Stimulated activated memory B cell treated with anti-CD40 and anti-IgM and Interleukin-4, amounts not matched to agents 10 μg/mL and 1 μg/mL and 100 μg/mL, for 72 hours (primary cell): ENCODE data around the gene CEP72.

Experiments
- ATAC-seq: fragments of 150-1000 bp; cut with Tn5 transposase; 2 replicates; pipeline ENCODE4 v1.10.0; 2021
- H3K27ac Mint-ChIP-seq: one replicate; pipeline ENCODE4 v1.8.0; 2022; ENCODE audit warnings: mild to moderate bottlenecking, mixed read lengths
- H3K27me3 Mint-ChIP-seq: one replicate; pipeline ENCODE4 v1.8.0; 2022; ENCODE audit warnings: mixed read lengths
- H3K36me3 Mint-ChIP-seq: one replicate; pipeline ENCODE4 v1.8.0; 2022; ENCODE audit warnings: mixed read lengths
- H3K4me1 Mint-ChIP-seq: one replicate; pipeline ENCODE4 v1.8.0; 2022; ENCODE audit warnings: mixed read lengths
- H3K4me3 Mint-ChIP-seq: one replicate; pipeline ENCODE4 v1.8.0; 2022; ENCODE audit warnings: mild to moderate bottlenecking, moderate library complexity, mixed read lengths
- H3K9me3 Mint-ChIP-seq: one replicate; pipeline ENCODE4 v1.8.0; 2022; ENCODE audit warnings: mixed read lengths

The CEP72 gene

GRCh38 chr5:658103-658502, 46.0 kb downstream of the CEP72 start:
- Mint-ChIP-seq H3K27ac (no peak overlapping the region), H3K36me3 (peaks cover 83% of the 10 kb centered on the region), H3K27me3 (no peaks in the 10 kb centered on the region), H3K9me3 (no peaks in the 10 kb centered on the region), H3K4me3 (no peak overlapping the region), H3K4me1 (no peaks in the 10 kb centered on the region)
- ATAC-seq = no peak

GRCh38 chr5:659496-660263, 47.5 kb downstream of the CEP72 start:
- no peak overlapping the region for H3K4me3 Mint-ChIP-seq
- H3K27ac Mint-ChIP-seq = no peak overlapping the region
- H3K9me3 Mint-ChIP-seq = no peaks in the 10 kb centered on the region
- peaks cover 85% of the 10 kb centered on the region for H3K36me3 Mint-ChIP-seq
- ATAC-seq = no peak
- H3K4me1 Mint-ChIP-seq = no peaks in the 10 kb centered on the region
- no peaks in the 10 kb centered on the region for H3K27me3 Mint-ChIP-seq

GRCh38 chr5:660491-661030, 48.4 kb downstream of the CEP72 start:
- peaks cover 87% of the 10 kb centered on the region for H3K36me3 Mint-ChIP-seq
- H3K4me1 Mint-ChIP-seq = no peaks in the 10 kb centered on the region
- no peak for ATAC-seq
- no peak overlapping the region for H3K4me3 Mint-ChIP-seq
- no peaks in the 10 kb centered on the region for H3K27me3 Mint-ChIP-seq
- no peak overlapping the region for H3K27ac Mint-ChIP-seq
- no peaks in the 10 kb centered on the region for H3K9me3 Mint-ChIP-seq

- no peaks in the 10 kb centered on the region for H3K27me3 Mint-ChIP-seq
- no peak overlapping the region for H3K27ac Mint-ChIP-seq
- H3K4me3 Mint-ChIP-seq = no peak overlapping the region
- H3K36me3 Mint-ChIP-seq = peaks cover 86% of the 10 kb centered on the region
- no peak for ATAC-seq
- no peaks in the 10 kb centered on the region for H3K9me3 Mint-ChIP-seq
- H3K4me1 Mint-ChIP-seq = no peaks in the 10 kb centered on the region
These were observed 50.0 kb downstream of the CEP72 start for GRCh38 chr5:661891-662750.

GRCh38 chr5:662751-663435, 50.8 kb downstream of the CEP72 start:
- H3K4me1 Mint-ChIP-seq = no peaks in the 10 kb centered on the region
- no peaks in the 10 kb centered on the region for H3K27me3 Mint-ChIP-seq
- no peak for ATAC-seq
- H3K9me3 Mint-ChIP-seq = no peaks in the 10 kb centered on the region
- H3K27ac Mint-ChIP-seq = no peak overlapping the region
- H3K36me3 Mint-ChIP-seq = peaks cover 86% of the 10 kb centered on the region
- no peak overlapping the region for H3K4me3 Mint-ChIP-seq

- H3K4me1 Mint-ChIP-seq = no peaks in the 10 kb centered on the region
- no peaks in the 10 kb centered on the region for H3K27me3 Mint-ChIP-seq
- H3K27ac Mint-ChIP-seq = no peak overlapping the region
- ATAC-seq = peak; percentile 3
- peaks cover 79% of the 10 kb centered on the region for H3K36me3 Mint-ChIP-seq
- H3K9me3 Mint-ChIP-seq = no peaks in the 10 kb centered on the region
- no peak overlapping the region for H3K4me3 Mint-ChIP-seq
These were observed 51.5 kb downstream of the CEP72 start for GRCh38 chr5:663436-664342.

- H3K27ac Mint-ChIP-seq = no peak overlapping the region
- no peak for ATAC-seq
These were observed 52.3 kb downstream of the CEP72 start for GRCh38 chr5:664343-664993.

GRCh38 chr5:664994-665360, 52.8 kb downstream of the CEP72 start:
- no peaks in the 10 kb centered on the region for H3K4me1 Mint-ChIP-seq
- no peak overlapping the region for H3K27ac Mint-ChIP-seq
- peaks cover 66% of the 10 kb centered on the region for H3K36me3 Mint-ChIP-seq
- H3K4me3 Mint-ChIP-seq = no peak overlapping the region
- no peaks in the 10 kb centered on the region for H3K27me3 Mint-ChIP-seq
- no peak for ATAC-seq
- no peaks in the 10 kb centered on the region for H3K9me3 Mint-ChIP-seq

More at GRCh38 chr5:664343-664993, 52.3 kb downstream of the CEP72 start:
- no peak overlapping the region for H3K4me3 Mint-ChIP-seq
- H3K9me3 Mint-ChIP-seq = no peaks in the 10 kb centered on the region
- H3K36me3 Mint-ChIP-seq = peaks cover 72% of the 10 kb centered on the region
- no peaks in the 10 kb centered on the region for H3K27me3 Mint-ChIP-seq
- H3K4me1 Mint-ChIP-seq = no peaks in the 10 kb centered on the region

GRCh38 chr5:665541-665955, 53.4 kb downstream of the CEP72 start:
- H3K4me3 Mint-ChIP-seq = no peak overlapping the region
- peaks cover 4% of the 10 kb centered on the region for H3K27me3 Mint-ChIP-seq
- no peaks in the 10 kb centered on the region for H3K9me3 Mint-ChIP-seq
- peaks cover 61% of the 10 kb centered on the region for H3K36me3 Mint-ChIP-seq
- peak; percentile 52 for ATAC-seq
- peaks cover 2% of the 10 kb centered on the region for H3K4me1 Mint-ChIP-seq
- no peak overlapping the region for H3K27ac Mint-ChIP-seq

GRCh38 chr5:665956-666711, 54.0 kb downstream of the CEP72 start:
- Mint-ChIP-seq H3K4me3 (no peak overlapping the region), H3K27ac (no peak overlapping the region), H3K36me3 (peaks cover 55% of the 10 kb centered on the region), H3K4me1 (peaks cover 7% of the 10 kb centered on the region), H3K9me3 (no peaks in the 10 kb centered on the region), H3K27me3 (peaks cover 10% of the 10 kb centered on the region)
- no peak for ATAC-seq

- Mint-ChIP-seq H3K27ac (no peak overlapping the region), H3K9me3 (no peaks in the 10 kb centered on the region), H3K27me3 (peaks cover 17% of the 10 kb centered on the region), H3K36me3 (peaks cover 49% of the 10 kb centered on the region), H3K4me3 (no peak overlapping the region), H3K4me1 (peaks cover 14% of the 10 kb centered on the region)
- ATAC-seq = no peak
These were observed 54.8 kb downstream of the CEP72 start for GRCh38 chr5:666816-667498.

- H3K36me3 Mint-ChIP-seq = peaks cover 39% of the 10 kb centered on the region
- ATAC-seq = no peak
- no peak overlapping the region for H3K4me3 Mint-ChIP-seq
- H3K27ac Mint-ChIP-seq = no peak overlapping the region
- peaks cover 29% of the 10 kb centered on the region for H3K4me1 Mint-ChIP-seq
- no peaks in the 10 kb centered on the region for H3K9me3 Mint-ChIP-seq
- peaks cover 31% of the 10 kb centered on the region for H3K27me3 Mint-ChIP-seq
These were observed 56.3 kb downstream of the CEP72 start for GRCh38 chr5:668283-668995.
